HK-2 (cell line): ENCODE results near the gene GAPDH.
A peak's percentile ranks its signal among the peaks of the same experiment; 100 is the strongest.
"Not testable (repeated sequence)": the region's sequence is repeated elsewhere in the genome, so short reads cannot be mapped to it uniquely, and the experiment has no call there.

Experiments
- DNase-seq: peaks from one replicate; pipeline ENCODE4 v3.0.0-alpha.2; 2018; ENCODE audit not compliant: unreplicated experiment

GAPDH gene

GRCh38 chr12:6533923-6534694 is at the start of gene GAPDH:
Gene GAPDH (plus strand): TSS chr12:6534517. CDS start chr12:6534833, 316 bp downstream.
- DNase-seq = peak; percentile 95

GRCh38 chr12:6488240-6488639 is 46.1 kb upstream of the GAPDH start:
- no peak for DNase-seq

- DNase-seq = no peak
Measured at GRCh38 chr12:6489449-6489848, 44.9 kb upstream of the GAPDH start.

- not testable (repeated sequence) for DNase-seq
Measured at GRCh38 chr12:6490673-6491072, 43.6 kb upstream of the GAPDH start.

GRCh38 chr12:6492838-6493496 is 41.4 kb upstream of the GAPDH start, which contains the start of gene MRPL51:
Gene MRPL51 (minus strand): TSS chr12:6493262. CDS start chr12:6493136, 126 bp downstream.
- DNase-seq = peak; percentile 96

GRCh38 chr12:6493497-6494257 is 40.6 kb upstream of the GAPDH start, which contains the start of gene NCAPD2:
Gene NCAPD2 (plus strand): TSS chr12:6494102. CDS start chr12:6495099, 997 bp downstream.
- DNase-seq = peak; percentile 97

GRCh38 chr12:6494258-6494743 is 40.0 kb upstream of the GAPDH start:
- DNase-seq = peak; percentile 10

- no peak for DNase-seq
Measured at GRCh38 chr12:6494968-6495367, 39.3 kb upstream of the GAPDH start.

GRCh38 chr12:6497291-6497690 is 37.0 kb upstream of the GAPDH start:
- not testable (repeated sequence) for DNase-seq

- DNase-seq = no peak
Measured at GRCh38 chr12:6500466-6500865, 33.9 kb upstream of the GAPDH start.

GRCh38 chr12:6507102-6507998 is 27.0 kb upstream of the GAPDH start:
- DNase-seq = no peak

GRCh38 chr12:6508087-6508486 is 26.2 kb upstream of the GAPDH start:
- DNase-seq = no peak

- DNase-seq = no peak
Measured at GRCh38 chr12:6520186-6520585, 14.1 kb upstream of the GAPDH start.

- no peak for DNase-seq
Measured at GRCh38 chr12:6522193-6522592, 12.1 kb upstream of the GAPDH start.

GRCh38 chr12:6523708-6524107 is 10.6 kb upstream of the GAPDH start:
- DNase-seq = no peak

- no peak for DNase-seq
Measured at GRCh38 chr12:6524648-6525047, 9.7 kb upstream of the GAPDH start.

- DNase-seq = no peak
Measured at GRCh38 chr12:6526201-6526600, 8.1 kb upstream of the GAPDH start.

- DNase-seq = no peak
Measured at GRCh38 chr12:6526766-6527525, 7.4 kb upstream of the GAPDH start.

- no peak for DNase-seq
Measured at GRCh38 chr12:6527711-6528110, 6.6 kb upstream of the GAPDH start.

GRCh38 chr12:6528539-6529235 is 5.6 kb upstream of the GAPDH start:
- no peak for DNase-seq
